H54 (cell line): ENCODE measurements around the gene NKX1-1.

Source experiments
- DNase-seq: peaks from one replicate; pipeline ENCODE4 v3.0.0; 2011; ENCODE audit warnings: low spot score, mixed read lengths; ENCODE audit not compliant: insufficient read length
- FAIRE-seq: peaks from 3 replicates; lab custom pipeline; 2011; peaks lifted over from hg19 to GRCh38; lab: Jason Lieb, UNC
- POLR2A ChIP-seq: IDR thresholded peaks from 2 replicates; pipeline ENCODE4 v1.6.1; 2011; ENCODE audit warnings: low read depth, mild to moderate bottlenecking, low read length

The NKX1-1 gene

DNA sequence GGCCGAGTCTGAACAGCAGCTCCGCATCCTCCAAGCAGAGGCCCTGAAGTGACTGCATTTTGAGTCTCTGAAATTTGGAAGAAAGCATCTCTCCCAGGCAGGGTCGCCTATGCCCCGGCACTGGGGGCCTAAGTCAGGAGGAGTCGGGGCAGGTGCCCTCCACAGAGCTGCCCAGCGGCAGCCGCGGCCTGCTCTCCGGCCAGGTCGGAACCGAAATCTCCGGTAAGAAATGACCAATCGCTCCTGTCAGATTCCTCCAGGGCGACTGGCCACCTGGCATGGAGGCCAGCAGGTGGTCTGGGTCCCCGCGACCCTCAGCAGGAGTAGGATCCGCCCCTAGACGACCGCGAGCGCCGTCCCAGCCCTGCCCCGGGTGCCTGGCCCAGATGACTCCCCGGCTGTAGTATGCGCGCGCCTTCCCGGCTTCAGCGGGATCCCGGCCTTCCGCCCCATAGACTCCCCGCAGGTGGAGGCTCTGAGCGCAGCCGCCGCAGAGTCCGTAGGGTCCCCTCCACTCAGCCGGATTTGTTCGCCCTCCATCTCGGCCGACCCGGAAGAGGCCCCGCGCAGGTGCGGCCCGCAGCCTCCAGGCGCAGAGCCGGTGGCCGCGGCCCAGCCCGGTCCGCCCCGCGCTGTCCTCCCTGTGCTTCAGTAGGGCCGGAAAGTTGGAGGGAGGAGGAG lies 1.5 kb downstream of the NKX1-1 start:
- no peak for DNase-seq
- no peak for TF ChIP-seq POLR2A
- FAIRE-seq, result no peak

DNA sequence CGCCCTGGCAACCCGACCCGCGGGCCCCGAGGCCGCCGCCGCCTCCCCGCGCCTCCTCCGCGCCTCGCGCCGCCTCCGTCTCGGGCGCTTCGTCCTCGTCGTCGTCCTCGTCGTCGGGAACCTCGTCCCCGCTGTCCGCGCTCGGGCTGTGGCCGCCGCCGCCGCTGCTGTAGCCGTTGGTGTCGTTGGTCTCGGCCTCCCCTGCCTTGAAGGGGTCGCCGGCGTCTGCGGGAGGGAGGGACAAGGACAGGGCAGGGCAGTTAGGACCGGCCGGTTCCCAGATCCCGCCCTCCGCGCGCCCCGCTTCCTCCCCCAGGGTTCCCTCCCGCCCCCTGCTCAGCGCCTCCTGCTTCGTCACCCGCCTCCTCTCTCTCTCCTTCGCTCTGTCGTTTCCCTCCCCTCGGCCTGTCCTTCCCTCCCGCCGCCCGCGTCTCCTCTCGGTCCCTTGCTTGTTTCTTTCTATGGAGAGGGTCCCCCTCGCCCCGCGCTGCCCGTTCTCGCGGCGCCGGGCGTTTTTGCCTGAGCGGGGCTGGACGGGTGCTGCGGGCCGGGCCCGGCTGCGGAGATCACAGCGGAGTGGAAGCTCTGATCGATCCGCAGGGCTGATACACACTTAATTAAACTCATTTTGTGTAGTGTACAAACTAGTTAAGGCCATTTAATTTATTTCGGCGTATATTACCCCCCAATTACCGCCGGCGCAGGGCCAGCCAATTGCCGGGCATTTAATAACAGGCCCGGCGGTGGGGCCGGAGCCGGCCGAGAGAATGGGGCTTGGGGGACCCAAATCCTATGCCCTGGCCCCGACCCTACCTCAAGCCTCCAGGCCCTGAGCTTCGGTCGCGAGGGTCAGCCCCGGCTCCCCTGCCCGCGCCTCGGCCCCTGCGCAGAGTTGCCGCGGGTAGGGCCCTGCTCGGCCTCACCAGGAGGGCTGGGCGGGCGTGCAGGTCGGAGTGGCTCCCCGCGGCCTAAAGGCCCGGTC lies 2.4 kb downstream of the NKX1-1 start:
- FAIRE-seq (no peak), DNase-seq (no peak)
- TF ChIP-seq POLR2A, result no peak

DNA sequence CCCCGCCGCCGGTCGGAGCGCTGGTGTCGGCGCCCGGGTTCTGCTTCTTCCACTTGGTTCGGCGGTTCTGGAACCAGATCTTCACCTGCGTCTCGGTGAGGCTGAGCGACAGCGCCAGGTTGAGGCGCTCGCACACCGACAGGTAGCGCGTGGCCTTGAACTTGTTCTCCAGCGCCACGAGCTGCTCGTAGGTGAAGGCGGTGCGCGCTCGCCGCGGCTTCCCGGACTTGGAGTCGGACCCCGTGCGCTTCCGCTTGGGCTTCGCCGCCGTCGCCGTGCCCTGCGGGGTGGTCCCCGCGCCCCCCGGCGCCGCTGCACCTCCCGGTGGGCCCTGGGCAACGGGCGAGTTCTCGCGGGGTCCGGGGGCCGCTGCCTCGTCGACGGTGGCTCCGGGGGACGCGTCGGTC lies 3.1 kb downstream of the NKX1-1 start:
- no peak for TF ChIP-seq POLR2A
- DNase-seq (no peak), FAIRE-seq (no peak)

DNA sequence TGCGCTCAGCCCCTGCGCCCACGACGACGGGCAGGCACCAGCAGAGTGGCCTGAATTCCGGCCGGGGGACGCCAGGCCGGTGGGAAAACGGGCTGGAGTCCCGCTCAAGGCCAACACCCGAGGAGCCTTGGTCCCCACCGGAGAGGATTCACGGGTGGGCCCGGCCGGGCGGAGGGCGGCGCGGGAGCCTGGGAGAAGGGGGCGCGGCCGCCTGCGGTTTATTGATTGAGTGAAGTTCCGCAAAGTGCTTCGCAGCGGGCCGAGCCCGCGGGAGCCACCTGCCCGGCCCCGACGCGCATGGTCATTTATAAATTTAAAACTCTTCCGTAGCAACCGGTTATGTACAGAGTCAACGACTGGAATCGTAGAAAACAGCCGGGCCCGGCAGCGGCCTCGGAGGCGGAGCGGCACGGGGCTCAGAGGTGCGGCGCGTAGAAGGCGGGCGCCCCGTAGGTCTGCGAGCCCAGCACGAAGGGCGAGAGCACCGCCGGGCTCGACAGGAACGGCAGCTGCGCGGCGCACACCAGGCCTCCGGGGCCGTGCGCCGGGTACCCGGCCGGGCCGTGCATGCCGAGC lies 3.6 kb downstream of the NKX1-1 start:
- DNase-seq, result no peak

DNA sequence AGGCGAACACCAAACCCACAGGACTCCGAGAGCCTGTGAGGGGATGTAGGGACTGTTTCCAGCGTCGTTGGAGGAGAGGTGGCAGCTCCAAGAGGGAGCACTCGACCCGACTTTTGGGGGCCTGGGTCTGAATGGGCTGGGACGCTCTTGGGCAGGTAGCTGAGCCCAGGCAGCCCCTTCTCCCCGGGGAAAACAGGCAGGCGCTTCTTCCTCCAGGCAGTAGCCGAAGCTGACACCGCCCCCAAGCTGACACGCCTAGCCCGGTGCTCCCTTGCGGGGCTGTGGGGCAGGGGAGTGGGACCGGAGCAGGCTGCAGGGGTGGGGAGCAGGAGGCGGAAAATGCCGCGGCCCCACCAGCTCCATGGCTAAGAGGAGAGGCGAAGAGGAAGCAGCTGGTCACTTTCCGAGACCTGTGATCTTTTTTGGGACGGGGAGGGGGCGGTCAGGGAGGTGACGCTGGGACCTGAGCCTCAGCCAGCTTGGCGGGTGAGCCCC lies 4.2 kb downstream of the NKX1-1 start:
- no peak for TF ChIP-seq POLR2A
- DNase-seq (no peak), FAIRE-seq (no peak)

More for the DNA sequence above, 3.6 kb downstream of the NKX1-1 start:
- TF ChIP-seq POLR2A, result no peak
- no peak for FAIRE-seq

DNA sequence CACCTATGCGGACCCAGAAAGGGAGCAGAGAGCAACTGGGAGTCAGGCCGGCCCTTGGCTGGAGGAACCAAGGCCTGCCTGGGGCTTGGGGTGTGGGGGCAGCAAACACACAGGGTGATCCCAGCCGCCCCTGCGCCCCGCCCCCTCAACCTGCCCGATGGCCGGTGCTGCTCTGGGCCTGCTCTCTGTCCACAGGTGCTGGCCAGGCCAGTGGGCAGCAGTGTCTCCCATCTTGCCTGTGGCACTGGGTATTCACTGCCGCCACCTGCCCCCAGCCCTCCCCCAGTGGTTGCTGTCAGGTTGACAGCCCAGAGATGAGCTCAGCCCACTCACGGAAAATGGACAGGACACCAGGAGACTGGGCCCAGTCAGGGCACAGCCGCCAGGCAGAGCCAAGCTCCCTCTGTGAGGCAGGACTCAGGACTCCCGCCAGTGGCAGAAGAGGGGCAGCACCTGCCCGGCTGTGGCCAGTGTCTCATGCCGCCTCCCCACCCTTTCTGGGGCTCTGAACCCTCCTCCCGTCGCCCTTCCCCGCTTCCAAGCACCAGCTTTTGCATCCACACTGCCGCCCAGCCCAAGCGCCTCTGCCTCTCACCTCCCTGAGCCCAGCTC lies 4.7 kb downstream of the NKX1-1 start:
- FAIRE-seq (no peak), DNase-seq (no peak)
- no peak for TF ChIP-seq POLR2A

DNA sequence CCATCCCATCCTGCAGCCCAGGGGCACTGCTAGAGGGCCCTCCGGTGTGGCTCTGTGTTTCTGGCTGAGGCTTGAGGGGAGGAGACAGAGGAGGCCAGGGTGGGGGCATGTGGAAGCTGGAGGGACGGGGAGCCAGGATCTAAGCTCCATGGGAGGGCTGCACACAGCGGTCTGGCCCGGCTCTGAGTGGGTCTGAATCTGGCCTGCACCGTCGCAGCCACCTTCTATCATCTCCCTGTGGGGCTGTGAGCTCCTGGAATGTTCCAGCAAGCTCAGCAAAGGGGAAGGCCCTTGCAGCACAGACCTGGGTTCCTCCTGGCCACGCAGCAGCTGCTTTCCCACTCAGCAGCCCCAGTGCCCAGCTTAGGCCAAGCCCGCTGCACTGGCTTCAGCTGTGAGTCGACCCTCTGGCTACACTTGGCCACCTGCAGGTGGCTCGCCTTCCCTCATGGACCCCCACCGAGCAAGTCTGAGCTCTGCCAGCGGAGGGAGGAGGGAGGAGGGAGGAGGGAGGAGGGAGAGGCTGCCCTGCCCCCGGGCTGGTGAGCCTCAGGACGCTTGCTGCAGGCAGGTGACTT lies 5.3 kb downstream of the NKX1-1 start:
- FAIRE-seq, result no peak

DNA sequence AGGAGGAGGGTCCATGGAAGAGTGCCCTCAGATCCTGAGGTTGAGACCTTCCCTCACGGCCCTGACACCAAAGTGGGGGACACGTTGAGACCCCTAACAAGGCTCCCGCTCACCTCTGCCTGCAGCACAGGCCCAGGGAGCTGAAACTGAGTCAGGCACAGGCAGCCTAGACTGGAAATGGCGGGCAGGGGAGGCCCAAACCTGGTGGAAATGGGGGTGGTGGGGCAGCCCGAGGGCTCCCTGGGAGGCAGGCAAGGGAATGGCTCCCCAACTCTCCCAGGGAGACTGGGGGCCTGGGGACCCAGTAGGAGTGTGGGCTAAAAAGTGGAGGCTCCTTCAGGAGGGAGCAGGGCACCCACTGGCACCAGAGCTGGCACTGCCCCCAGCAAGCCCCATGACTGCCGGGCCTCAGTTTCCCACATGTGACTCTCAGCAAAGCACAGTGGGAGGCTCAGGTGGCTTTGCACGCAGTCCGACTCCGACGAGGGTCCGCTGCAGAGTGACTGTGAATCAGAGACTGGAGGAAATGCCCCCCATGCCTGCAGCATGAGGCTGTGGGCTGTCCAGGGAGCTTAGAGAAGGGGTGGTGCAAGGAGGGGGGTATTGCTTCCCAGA lies 5.9 kb downstream of the NKX1-1 start:
- no peak for FAIRE-seq
- TF ChIP-seq POLR2A, result no peak
- no peak for DNase-seq

More for the DNA sequence above, 5.3 kb downstream of the NKX1-1 start:
- TF ChIP-seq POLR2A, result no peak
- no peak for DNase-seq

DNA sequence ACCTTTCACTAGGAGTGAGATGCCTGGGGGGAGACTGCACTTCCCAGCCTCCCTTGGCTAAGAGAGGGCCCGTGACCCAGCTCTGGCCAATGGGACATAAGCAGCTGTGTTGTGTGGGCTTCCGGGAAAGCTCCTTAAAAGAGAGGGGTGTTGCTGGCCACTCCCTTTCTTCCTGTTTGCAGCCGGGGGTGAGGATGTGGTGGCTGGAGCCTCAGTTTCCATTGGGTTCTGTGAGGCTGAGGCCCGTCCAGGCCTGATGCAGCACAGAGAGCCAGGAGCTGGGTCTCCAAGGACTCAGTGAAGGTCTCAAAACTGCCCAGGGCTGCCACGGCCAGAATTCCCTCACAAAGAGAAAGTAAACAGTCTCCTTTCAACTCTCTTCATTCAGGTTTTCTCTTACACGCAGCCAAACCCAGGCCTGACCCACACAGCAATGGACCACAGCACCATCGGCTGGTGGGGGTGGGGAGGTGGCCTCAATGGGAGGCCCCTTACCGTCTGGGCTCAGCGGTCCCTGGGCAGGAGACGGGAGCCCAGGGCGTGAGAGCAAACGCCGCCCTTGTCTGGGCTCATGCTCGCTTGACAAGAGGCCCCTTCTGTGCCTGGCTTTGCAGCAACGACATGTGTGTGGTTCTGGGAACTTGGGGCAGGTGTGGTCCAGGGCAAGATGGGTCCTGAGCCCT lies 6.6 kb downstream of the NKX1-1 start:
- no peak for TF ChIP-seq POLR2A
- FAIRE-seq (no peak), DNase-seq (no peak)

DNA sequence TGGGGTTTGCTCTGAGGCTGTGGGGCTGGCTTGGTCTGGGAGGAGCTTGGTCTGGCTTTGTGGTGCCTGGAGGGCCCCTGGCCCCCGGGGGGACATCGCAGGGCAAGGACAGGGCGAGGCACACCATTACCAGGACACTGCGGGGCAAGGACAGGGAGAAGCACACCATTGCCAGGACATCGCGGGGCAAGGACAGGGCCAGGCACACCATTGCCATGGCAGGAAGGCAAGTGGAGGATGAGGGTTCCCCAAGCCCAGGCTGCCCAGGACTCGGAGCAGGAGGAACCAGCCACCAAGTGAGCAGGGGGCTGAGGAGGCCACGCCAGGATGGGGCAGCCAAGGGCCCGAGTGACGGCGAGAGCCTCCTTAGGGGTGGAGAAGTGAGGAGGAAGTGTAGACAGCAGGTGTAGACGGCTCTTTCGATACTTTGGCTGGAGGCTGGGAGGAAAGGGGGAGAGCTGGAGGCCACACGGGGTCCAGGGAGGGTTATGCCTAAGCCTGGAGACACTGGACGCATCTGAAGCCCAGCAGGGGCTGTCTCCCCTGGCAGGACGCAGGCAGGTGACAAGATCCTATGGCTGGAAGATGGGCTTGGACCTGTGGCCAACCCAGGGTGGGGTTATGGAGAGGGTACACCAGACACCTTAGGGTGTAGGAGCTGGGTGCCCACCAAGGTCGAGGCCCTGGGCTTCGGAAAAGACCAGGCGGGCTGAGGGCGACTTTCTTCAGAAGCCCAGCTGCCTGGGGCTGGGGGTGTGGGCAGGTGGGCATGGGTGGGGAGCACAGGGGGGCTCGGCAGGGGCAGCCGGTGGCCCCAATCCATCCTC lies 7.3 kb downstream of the NKX1-1 start:
- FAIRE-seq (no peak), DNase-seq (no peak)
- TF ChIP-seq POLR2A, result no peak

DNA sequence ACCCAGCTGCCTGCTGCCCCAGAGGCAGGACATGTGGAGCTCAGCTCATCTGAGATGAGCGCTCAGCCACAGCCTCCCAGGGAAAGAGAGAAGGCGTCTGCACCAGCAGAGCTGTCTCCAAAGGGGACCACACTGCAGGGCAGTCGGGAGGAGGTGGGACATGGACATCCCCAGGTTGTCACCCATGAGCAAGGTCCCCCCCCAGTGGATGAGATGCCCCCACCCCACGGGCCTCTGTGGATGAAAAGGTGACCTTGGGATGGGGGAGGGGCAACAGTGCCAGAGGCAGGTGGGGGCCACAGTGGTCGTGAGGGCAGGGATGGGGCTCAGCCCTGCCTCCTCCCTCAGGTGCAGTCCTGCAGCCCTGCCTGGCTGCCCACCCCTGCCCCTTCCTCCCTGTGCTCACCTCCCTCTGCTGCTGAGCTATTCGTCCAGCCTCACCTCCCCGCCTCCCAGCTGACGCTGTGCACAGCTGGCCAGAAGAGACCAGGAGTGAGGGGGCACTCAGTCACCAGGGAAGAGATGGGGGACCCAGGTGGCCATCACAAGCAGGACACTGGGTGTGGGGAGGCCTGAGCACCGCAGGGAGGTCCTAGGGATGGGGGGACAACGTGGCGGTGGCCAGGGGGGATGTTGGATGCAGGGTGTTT lies 9.3 kb downstream of the NKX1-1 start:
- no peak for FAIRE-seq
- no peak for TF ChIP-seq POLR2A
- no peak for DNase-seq
